Adipocyte (in vitro differentiated cells): ENCODE data around the gene USP6NL.

Experiments
- DNase-seq: peaks from one replicate; pipeline ENCODE4 v3.0.0-alpha.2; 2015; ENCODE audit warnings: low read depth
- H3K27me3 ChIP-seq: replicated peaks from 2 replicates; pipeline ENCODE4 v1.7.0; 2013; ENCODE audit warnings: mild to moderate bottlenecking, low read length, moderate library complexity; ENCODE audit not compliant: control insufficient read depth, insufficient read depth
- H3K36me3 ChIP-seq: 2 replicates; pipeline ENCODE4 v1.7.0; 2013; ENCODE audit warnings: low read length, mild to moderate bottlenecking, moderate library complexity; ENCODE audit not compliant: control insufficient read depth, insufficient read depth, severe bottlenecking
- H3K4me1 ChIP-seq: 2 replicates; pipeline ENCODE4 v1.7.0; 2013; ENCODE audit warnings: mild to moderate bottlenecking, low read length, moderate library complexity; ENCODE audit not compliant: control insufficient read depth, insufficient read depth
- H3K4me3 ChIP-seq: 2 replicates; pipeline ENCODE4 v1.7.0; 2013; ENCODE audit warnings: mild to moderate bottlenecking, low read length, moderate library complexity
- H3K9ac ChIP-seq: 2 replicates; pipeline ENCODE4 v1.7.0; 2013; ENCODE audit warnings: mild to moderate bottlenecking, low read length, moderate library complexity
- H3K9me3 ChIP-seq: 2 replicates; pipeline ENCODE4 v1.7.0; 2013; ENCODE audit warnings: mild to moderate bottlenecking, low read length, moderate library complexity; ENCODE audit not compliant: control insufficient read depth

Gene USP6NL

DNA sequence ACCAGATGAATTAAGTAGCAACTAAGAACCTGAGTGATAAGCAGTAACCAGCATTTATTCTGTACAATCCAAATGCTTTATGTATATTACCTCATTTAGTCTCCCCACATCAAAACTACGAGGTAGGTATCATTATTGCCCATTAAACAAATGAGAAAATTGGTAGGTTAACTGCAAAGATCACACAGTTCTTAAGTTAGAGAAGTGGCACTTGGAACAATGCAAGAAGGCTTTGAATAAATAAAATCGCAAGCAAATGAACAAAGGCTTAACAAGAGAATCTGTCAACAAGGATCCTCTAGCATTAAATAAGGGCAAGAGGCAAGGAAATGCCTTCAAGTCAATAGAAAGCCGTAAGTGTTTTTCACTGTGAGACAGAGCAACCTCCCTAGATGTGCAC, 70.2 kb downstream of the USP6NL start:
- Histone ChIP-seq H3K36me3 (no peaks in the 10 kb centered on the region), H3K9me3 (no peaks in the 10 kb centered on the region), H3K27me3 (no peaks in the 10 kb centered on the region), H3K4me3 (no peak overlapping the region), H3K9ac (no peak overlapping the region), H3K4me1 (peaks cover 13% of the 10 kb centered on the region)
- no peak for DNase-seq

GRCh38 chr10:11539191-11539868, 72.1 kb downstream of the USP6NL start:
- Histone ChIP-seq H3K4me3 (no peak overlapping the region), H3K27me3 (no peaks in the 10 kb centered on the region), H3K36me3 (no peaks in the 10 kb centered on the region), H3K9ac (no peak overlapping the region), H3K4me1 (peaks cover 12% of the 10 kb centered on the region), H3K9me3 (no peaks in the 10 kb centered on the region)
- DNase-seq = peak; percentile 43

- no peak overlapping the region for H3K4me3 ChIP-seq
- no peaks in the 10 kb centered on the region for H3K9me3 ChIP-seq
- no peak for DNase-seq
- H3K36me3 ChIP-seq = no peaks in the 10 kb centered on the region
- H3K9ac ChIP-seq = no peak overlapping the region
- H3K27me3 ChIP-seq = no peaks in the 10 kb centered on the region
- H3K4me1 ChIP-seq = peaks cover 12% of the 10 kb centered on the region
These were observed 72.6 kb downstream of the USP6NL start for GRCh38 chr10:11538834-11539190.

DNA sequence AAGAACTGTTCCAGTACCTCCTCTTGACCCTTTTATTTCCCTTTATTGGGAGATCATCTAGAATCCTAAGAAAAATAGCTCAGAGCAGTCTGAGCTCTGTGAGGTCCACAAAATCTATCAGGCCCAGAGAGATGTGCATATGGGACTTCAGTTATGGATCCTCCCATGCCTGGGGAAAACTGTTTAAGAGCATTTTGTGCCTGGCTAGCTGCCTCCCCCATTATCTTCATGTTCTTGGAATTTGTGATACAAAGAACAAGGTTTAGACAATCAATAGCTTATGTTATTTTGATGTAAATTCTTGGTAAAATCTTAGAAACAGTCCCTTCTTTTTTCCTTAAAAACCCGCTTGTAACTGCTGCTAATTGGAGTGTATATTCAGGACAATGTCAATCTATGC, 75.2 kb downstream of the USP6NL start:
- Histone ChIP-seq H3K27me3 (no peaks in the 10 kb centered on the region), H3K9ac (no peak overlapping the region)

DNA sequence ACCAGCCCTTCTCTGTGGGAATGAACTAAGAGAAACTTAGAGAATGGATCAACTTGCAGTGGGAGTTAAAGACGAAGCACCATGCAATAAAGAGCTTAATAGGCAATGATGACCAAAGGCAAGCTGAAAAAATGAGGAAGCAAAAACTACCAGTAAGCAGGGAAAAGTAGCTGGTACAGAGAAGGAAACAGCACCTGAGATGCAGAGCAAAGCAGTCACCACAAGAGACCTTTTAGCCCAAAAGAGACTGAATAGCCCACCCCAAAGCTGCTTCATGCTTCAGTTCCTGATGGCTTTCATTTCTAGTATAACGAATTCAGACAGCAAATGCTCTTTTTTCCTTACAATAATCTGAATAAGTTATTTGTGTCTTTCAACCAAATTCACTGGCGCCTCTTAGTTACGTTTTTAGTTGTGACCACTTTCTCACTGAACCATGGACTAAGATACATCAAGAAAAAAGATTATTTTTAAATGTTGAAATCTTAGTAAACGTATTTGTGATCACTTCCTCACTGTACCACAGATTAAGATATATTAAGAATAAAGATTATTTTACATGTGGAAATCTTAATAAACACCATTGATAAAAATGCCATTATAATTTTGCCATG, 76.0 kb downstream of the USP6NL start:
- peaks cover 23% of the 10 kb centered on the region for H3K4me1 ChIP-seq
- H3K9me3 ChIP-seq = no peaks in the 10 kb centered on the region
- no peak overlapping the region for H3K4me3 ChIP-seq
- no peaks in the 10 kb centered on the region for H3K27me3 ChIP-seq
- DNase-seq = no peak
- H3K36me3 ChIP-seq = no peaks in the 10 kb centered on the region
- no peak overlapping the region for H3K9ac ChIP-seq

More for the DNA sequence above, 75.2 kb downstream of the USP6NL start:
- Histone ChIP-seq H3K36me3 (no peaks in the 10 kb centered on the region), H3K4me3 (no peak overlapping the region), H3K4me1 (peaks cover 23% of the 10 kb centered on the region), H3K9me3 (no peaks in the 10 kb centered on the region)
- DNase-seq = no peak

- Histone ChIP-seq H3K9ac (no peak overlapping the region), H3K36me3 (no peaks in the 10 kb centered on the region), H3K4me3 (no peak overlapping the region), H3K4me1 (peaks cover 14% of the 10 kb centered on the region), H3K27me3 (no peaks in the 10 kb centered on the region), H3K9me3 (no peaks in the 10 kb centered on the region)
- DNase-seq = peak; percentile 61
These were observed 78.1 kb downstream of the USP6NL start for GRCh38 chr10:11533328-11533781.

GRCh38 chr10:11532306-11532705, 79.1 kb downstream of the USP6NL start:
- no peak overlapping the region for H3K9ac ChIP-seq
- H3K27me3 ChIP-seq = no peaks in the 10 kb centered on the region
- peak; percentile 50 for DNase-seq

GRCh38 chr10:11530806-11531205, 80.6 kb downstream of the USP6NL start:
- H3K9me3 ChIP-seq = no peaks in the 10 kb centered on the region
- peaks cover 24% of the 10 kb centered on the region for H3K4me1 ChIP-seq
- H3K36me3 ChIP-seq = no peaks in the 10 kb centered on the region
- no peak overlapping the region for H3K4me3 ChIP-seq
- no peak overlapping the region for H3K9ac ChIP-seq
- no peaks in the 10 kb centered on the region for H3K27me3 ChIP-seq
- DNase-seq = no peak

More at GRCh38 chr10:11532306-11532705, 79.1 kb downstream of the USP6NL start:
- H3K9me3 ChIP-seq = no peaks in the 10 kb centered on the region
- H3K36me3 ChIP-seq = no peaks in the 10 kb centered on the region
- no peak overlapping the region for H3K4me3 ChIP-seq
- peaks cover 20% of the 10 kb centered on the region for H3K4me1 ChIP-seq

DNA sequence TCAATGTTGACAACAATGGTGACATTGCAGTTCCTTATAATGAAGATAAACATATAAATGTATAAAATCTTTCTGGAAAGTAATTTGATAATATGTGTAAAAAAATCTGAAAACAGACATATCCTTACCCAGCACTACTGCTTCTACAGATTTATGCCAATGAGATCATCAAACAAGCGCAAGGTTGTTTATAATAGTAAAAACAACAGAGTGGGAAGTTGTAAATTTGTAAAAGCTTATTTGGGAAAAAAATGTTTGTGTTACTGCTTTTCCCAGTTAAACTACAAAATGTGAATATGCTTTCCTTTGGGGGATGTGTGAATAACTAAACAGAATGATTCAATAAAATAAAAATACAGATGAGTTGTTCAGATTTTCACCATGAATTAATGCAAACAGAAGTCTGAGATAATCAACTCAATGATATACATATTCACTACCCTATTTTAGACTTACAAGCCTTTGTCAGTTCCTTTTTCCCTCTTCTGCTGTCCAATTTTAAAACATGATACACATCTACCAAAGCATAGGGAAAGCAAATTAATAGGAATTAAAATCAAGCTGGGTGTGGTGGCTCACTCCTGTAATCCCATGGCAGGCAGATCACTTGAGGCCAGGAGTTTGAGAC, 82.1 kb downstream of the USP6NL start:
- DNase-seq = no peak
- no peak overlapping the region for H3K4me3 ChIP-seq
- H3K36me3 ChIP-seq = no peaks in the 10 kb centered on the region
- no peak overlapping the region for H3K9ac ChIP-seq
- H3K9me3 ChIP-seq = no peaks in the 10 kb centered on the region
- H3K27me3 ChIP-seq = no peaks in the 10 kb centered on the region
- peaks cover 30% of the 10 kb centered on the region for H3K4me1 ChIP-seq

DNA sequence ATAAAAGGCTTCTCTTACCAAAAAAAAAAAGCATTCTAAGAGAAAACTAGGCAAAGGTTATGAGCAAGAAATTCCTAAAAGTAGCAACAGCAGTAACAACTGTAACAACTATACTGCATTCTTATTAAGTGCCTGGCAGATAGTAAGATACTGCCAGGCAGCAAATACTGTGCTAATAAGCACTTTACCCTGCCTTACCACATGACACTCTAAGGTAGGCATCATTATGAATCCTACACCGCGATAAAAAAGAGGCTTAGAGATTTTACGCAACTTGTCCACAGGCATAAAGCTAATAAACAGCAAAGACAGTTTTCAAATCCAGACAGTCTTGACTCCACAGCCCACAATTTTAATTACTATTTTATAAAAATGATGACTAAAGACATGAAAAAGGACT, 83.2 kb downstream of the USP6NL start:
- Histone ChIP-seq H3K4me3 (peak overlapping the region; percentile 71), H3K36me3 (no peaks in the 10 kb centered on the region), H3K9me3 (no peaks in the 10 kb centered on the region), H3K9ac (peak overlapping the region; percentile 62), H3K27me3 (no peaks in the 10 kb centered on the region), H3K4me1 (peaks cover 26% of the 10 kb centered on the region)
- no peak for DNase-seq

DNA sequence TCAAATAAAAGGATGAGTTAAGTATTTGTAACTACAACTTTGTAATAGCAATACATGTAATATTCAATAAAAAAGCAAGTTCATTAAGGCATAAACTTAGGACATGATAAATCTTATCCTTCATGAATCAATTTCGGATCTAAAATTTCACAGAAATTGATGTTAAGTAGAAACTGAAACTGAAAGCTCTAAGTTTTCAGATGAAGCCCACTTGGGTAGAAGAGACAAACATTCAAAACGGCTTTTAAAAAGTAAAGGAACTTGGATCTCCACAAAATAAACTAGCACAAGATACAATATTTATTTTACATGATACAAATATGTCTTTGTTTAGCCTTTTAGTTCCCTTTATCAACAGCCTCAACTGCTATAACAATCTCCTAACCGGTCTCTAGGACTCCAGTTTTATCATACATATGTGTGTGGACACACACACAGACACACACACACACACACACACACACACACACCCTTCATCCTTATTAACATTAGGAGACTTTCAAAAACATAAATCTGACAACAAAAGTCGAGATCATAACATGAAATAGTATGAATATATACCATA, 83.7 kb downstream of the USP6NL start:
- DNase-seq = no peak
- Histone ChIP-seq H3K4me3 (peak overlapping the region; percentile 71), H3K9ac (peak overlapping the region; percentile 62), H3K4me1 (peaks cover 27% of the 10 kb centered on the region), H3K36me3 (no peaks in the 10 kb centered on the region), H3K27me3 (no peaks in the 10 kb centered on the region), H3K9me3 (no peaks in the 10 kb centered on the region)
